GM13976 (cell line): ENCODE data around the gene DNAJC3.

Source experiments
- DNase-seq: peaks from one replicate; pipeline ENCODE4 v3.0.0; 2012; ENCODE audit warnings: low spot score
- CTCF ChIP-seq: IDR thresholded peaks from 2 replicates; pipeline ENCODE4 v1.5.1; 2012; ENCODE audit warnings: borderline replicate concordance, mild to moderate bottlenecking; ENCODE audit not compliant: insufficient read depth; ENCODE audit errors: extremely low read depth, missing control alignments, control extremely low read depth
- in situ Hi-C: fragments of 300-500 bp; cut with MboI; formaldehyde crosslinking; loops from one replicate; pipeline ENCODE4 v1.12.0; 2022; ENCODE audit warnings: low sequenced_read_pairs, mixed read lengths, inconsistent platforms; ENCODE audit not compliant: unreplicated experiment

The DNAJC3 gene

DNA sequence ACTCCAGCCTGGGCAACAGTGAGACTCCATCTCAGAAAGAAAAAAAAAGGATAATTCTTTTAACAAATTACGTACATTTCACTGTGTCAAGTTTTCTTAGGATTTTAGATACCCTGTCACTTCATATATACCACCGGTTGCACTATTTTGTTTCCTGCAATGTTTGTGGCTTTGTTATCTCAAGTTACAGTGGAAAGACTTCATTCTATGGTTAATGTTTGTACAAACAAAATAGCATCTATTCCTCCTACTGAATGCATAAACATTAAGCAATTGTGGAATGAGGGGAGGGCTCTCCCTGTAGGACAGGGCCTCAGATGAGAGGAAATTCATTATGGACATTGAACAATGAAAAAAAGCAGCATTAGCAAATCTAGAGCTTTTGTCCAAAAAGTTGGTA is 120.1 kb downstream of the DNAJC3 start:
- no peak for DNase-seq
- in situ Hi-C loops, result no loop called here
- no peak for TF ChIP-seq CTCF

GRCh38 chr13:95800436-95800835 is 123.5 kb downstream of the DNAJC3 start:
- in situ Hi-C loops, result no loop called here
- no peak for TF ChIP-seq CTCF
- no peak for DNase-seq

DNA sequence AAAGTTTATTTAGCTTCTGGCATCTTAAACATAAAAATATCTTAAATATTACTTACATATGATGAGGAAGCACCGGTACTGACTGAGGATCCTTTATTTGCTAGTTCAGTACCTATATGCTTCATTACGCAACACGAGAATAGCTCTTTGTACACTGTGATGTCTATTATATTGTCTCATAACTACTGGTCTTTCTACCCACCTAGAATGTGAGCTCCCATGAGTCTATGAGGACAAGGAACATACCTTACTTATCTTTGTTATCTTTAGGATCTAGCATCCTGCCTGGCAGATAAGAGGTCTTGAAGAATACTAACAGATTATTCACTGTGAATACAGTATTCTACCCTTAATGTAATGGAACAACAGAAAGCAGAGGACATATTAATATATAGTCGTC is 124.9 kb downstream of the DNAJC3 start:
- TF ChIP-seq CTCF, result no peak
- in situ Hi-C loops, result no loop called here

GRCh38 chr13:95805921-95806320 is 129.0 kb downstream of the DNAJC3 start:
- no peak for TF ChIP-seq CTCF
- DNase-seq, result no peak
- in situ Hi-C loops, result no loop called here

More for the DNA sequence above, 124.9 kb downstream of the DNAJC3 start:
- DNase-seq, result no peak

DNA sequence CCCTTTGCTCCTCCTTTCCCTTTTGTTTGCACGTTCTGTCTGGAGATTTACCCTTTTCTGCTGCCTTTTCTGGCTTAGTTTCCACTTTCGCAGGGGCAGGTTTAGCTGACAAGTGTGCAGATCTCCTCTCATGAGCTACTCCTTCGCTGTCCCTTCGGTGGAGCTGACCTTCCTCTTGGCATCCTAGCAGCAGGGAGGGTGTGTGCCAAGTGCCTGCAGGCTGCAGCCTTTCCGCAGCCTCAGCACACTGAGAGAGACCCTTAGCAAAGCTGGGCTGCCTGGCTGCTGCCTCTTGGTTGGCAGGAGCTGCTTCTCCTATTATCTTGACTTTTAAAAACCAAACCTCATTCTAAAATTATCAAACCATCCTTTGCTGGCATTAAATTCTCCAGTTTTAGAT is 132.5 kb downstream of the DNAJC3 start:
- no peak for DNase-seq
- no peak for TF ChIP-seq CTCF
- in situ Hi-C loops, result no loop called here

GRCh38 chr13:95813139-95813538 is 136.2 kb downstream of the DNAJC3 start:
- in situ Hi-C loops, result no loop called here
- TF ChIP-seq CTCF, result no peak

DNA sequence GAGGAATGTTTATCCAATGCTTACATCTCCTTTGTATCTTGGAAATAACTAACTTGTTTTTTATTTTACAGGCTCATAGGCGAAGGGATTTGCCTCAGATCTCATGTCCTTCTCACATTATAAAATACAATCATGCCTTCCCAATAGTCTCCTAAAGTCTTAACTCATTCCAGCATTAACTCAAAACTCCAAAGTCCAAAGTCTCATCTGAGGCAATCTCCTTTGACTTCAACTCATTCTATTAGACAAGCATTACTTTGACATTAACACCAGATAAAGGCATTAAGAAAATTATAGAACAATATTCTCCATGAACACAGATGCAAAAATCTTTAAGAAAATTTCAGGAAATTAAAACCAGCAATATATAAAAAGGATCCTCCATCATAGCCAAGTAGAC is 137.6 kb downstream of the DNAJC3 start:
- no peak for DNase-seq
- TF ChIP-seq CTCF, result no peak
- in situ Hi-C loops, result no loop called here

More at GRCh38 chr13:95813139-95813538, 136.2 kb downstream of the DNAJC3 start:
- no peak for DNase-seq
